DOHH2 (cell line): ENCODE data around the gene TUSC2.

Source experiments
- H3F3A ChIP-seq: fragments of 200-600 bp; sonication (generic), shearing (Covaris generic); 2 replicates; pipeline ENCODE4 v1.6.0; 2016; ENCODE audit warnings: antibody characterized with exemption, mild to moderate bottlenecking; ENCODE audit not compliant: control insufficient read depth, insufficient read depth
- H3K27ac ChIP-seq: fragments of 200-600 bp; sonication (generic); 2 replicates; pipeline ENCODE4 v1.5.1; 2014; ENCODE audit warnings: low read depth, mild to moderate bottlenecking, low read length, moderate library complexity
- H3K27me3 ChIP-seq: fragments of 200-600 bp; sonication (generic); 2 replicates; pipeline ENCODE4 v1.6.1; 2014; ENCODE audit warnings: mild to moderate bottlenecking, low read length, mixed read lengths; ENCODE audit not compliant: control insufficient read depth
- H3K36me3 ChIP-seq: fragments of 200-600 bp; sonication (generic); 2 replicates; pipeline ENCODE4 v1.6.1; 2014; ENCODE audit warnings: mild to moderate bottlenecking, low read length, moderate library complexity, mixed read lengths; ENCODE audit not compliant: control insufficient read depth
- H3K4me1 ChIP-seq: fragments of 200-600 bp; sonication (generic); 2 replicates; pipeline ENCODE4 v1.6.1; 2014; ENCODE audit warnings: mild to moderate bottlenecking, low read length, mixed read lengths; ENCODE audit not compliant: control insufficient read depth
- H3K4me2 ChIP-seq: fragments of 200-600 bp; sonication (generic); 2 replicates; pipeline ENCODE4 v1.6.0; 2014; ENCODE audit warnings: mild to moderate bottlenecking, low read length, moderate library complexity
- H3K4me3 ChIP-seq: fragments of 200-600 bp; sonication (generic); 2 replicates; pipeline ENCODE4 v1.5.1; 2014; ENCODE audit warnings: mild to moderate bottlenecking, low read length, mixed read lengths
- H3K79me2 ChIP-seq: fragments of 200-600 bp; sonication (generic); 2 replicates; pipeline ENCODE4 v1.6.1; 2014; ENCODE audit warnings: mild to moderate bottlenecking, low read length, mixed read lengths; ENCODE audit not compliant: control insufficient read depth
- H3K9me2 ChIP-seq: fragments of 200-600 bp; sonication (generic); replicated peaks from 2 replicates; pipeline ENCODE4 v1.6.1; 2014; ENCODE audit warnings: mild to moderate bottlenecking, low read length, mixed read lengths; ENCODE audit not compliant: control insufficient read depth
- H3K9me3 ChIP-seq: fragments of 200-600 bp; sonication (generic); 2 replicates; pipeline ENCODE4 v1.6.1; 2014; ENCODE audit warnings: antibody characterized with exemption, low read length, mixed read lengths; ENCODE audit not compliant: control insufficient read depth, insufficient read depth
- H4K20me1 ChIP-seq: fragments of 200-600 bp; sonication (generic); 2 replicates; pipeline ENCODE4 v1.6.0; 2014; ENCODE audit warnings: low read depth, mild to moderate bottlenecking, antibody characterized with exemption, low read length, moderate library complexity; ENCODE audit not compliant: control insufficient read depth, insufficient read depth
- CTCF ChIP-seq: fragments of 200-600 bp; sonication (generic); IDR thresholded peaks from one replicate; pipeline ENCODE4 v1.5.1; 2014; ENCODE audit warnings: antibody characterized with exemption, mild to moderate bottlenecking, low read depth, low read length; ENCODE audit not compliant: poor library complexity, severe bottlenecking
- EZH2phosphoT487 ChIP-seq: fragments of 200-600 bp; sonication (generic); IDR thresholded peaks from 2 replicates; pipeline ENCODE4 v1.6.1; 2017; ENCODE audit warnings: borderline replicate concordance, mild to moderate bottlenecking, antibody characterized with exemption, low read length, moderate library complexity, mixed read lengths

TUSC2 gene

DNA sequence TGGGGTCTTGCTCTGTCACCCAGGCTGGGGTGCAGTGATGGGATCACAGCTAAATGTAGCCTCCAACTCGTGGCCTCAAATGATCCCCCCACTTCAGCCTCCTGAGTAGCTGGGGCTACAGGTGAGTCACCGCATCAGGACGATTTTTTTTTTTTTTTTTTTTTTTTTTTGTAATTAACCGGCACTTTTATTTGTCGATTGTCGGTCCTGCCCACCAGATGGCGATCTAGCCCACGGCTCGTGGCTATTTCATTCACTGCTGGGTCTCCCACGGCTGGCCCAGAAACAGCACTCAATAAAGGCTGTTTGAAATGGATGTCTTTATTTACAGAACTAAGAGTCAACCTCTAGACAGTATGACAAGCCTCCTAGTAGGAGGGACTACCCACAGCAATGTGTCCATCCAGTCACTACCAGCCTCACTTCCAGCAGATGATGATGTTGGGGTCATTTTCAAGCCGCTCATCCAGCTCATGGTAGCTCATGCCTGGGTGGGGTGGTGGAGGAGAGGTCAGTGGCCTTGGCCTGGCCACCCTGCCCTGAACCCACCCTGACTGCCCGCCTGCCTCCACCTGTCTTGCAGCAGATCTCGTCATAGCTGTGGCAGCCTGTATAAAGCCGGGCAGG is 19.3 kb upstream of the TUSC2 start:
- no peaks in the 10 kb centered on the region for H3F3A ChIP-seq
- H3K36me3 ChIP-seq = peaks cover 24% of the 10 kb centered on the region
- TF ChIP-seq CTCF (peak; percentile 63), EZH2phosphoT487 (no peak)
- no peak overlapping the region for H3K4me3 ChIP-seq
- no peaks in the 10 kb centered on the region for H3K9me3 ChIP-seq
- H3K27ac ChIP-seq = no peak overlapping the region
- H3K4me1 ChIP-seq = peaks cover 38% of the 10 kb centered on the region
- H3K4me2 ChIP-seq = no peak overlapping the region
- H4K20me1 ChIP-seq = no peaks in the 10 kb centered on the region
- no peaks in the 10 kb centered on the region for H3K27me3 ChIP-seq
- peaks cover 25% of the 10 kb centered on the region for H3K79me2 ChIP-seq
- no peaks in the 10 kb centered on the region for H3K9me2 ChIP-seq

DNA sequence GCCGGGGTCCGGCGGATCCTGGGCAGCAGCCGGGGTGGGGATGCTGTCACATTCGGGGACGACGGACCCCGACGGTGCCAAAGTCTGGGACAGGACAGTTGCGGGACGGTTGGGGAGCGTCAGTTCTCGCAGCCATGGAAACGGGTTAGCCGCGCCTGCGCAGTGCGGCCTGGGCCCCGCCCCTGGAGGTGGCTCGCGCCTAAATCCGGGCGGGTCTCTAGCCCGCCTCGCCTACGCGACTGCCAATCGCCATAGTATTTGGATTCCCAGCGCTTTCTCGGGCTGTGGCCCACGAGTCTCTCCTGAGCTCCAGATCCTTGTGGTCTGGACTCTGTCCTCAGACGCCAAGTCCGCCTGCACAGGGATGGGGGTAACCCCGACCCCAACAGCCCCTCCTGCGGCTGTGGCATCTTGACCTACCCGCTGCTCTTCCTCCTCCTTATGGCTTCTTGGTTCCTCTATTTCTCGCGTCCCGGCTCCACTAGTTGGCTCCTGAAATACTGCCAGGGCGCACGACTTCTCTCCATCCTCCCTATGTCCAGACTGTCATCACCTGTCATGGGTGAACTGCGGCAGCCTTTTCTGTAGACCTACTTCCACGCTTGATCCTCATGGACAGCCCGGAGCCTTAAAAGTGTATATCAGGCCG is 17.7 kb upstream of the TUSC2 start, which contains the start of gene ZMYND10:
TSS of gene ZMYND10 (minus strand) at position 147 of the 649 bp plus-strand sequence. CDS start 153 bp downstream, outside the sequence.
- Histone ChIP-seq H3K4me3 (peak within 1 kb of the TSS; percentile 56), H3K36me3 (peaks cover 19% of the 10 kb centered on the region), H3K79me2 (peaks cover 15% of the 10 kb centered on the region), H3K27ac (no peak within 1 kb of the TSS), H3K4me1 (peaks cover 42% of the 10 kb centered on the region), H4K20me1 (no peaks in the 10 kb centered on the region), H3K4me2 (peak within 1 kb of the TSS; percentile 61), H3K27me3 (no peaks in the 10 kb centered on the region), H3K9me3 (no peaks in the 10 kb centered on the region), H3F3A (peaks cover 7% of the 10 kb centered on the region; the same call in 1 of the 2 replicates), H3K9me2 (no peaks in the 10 kb centered on the region)
- TF ChIP-seq CTCF = no peak
- no peak for TF ChIP-seq EZH2phosphoT487

DNA sequence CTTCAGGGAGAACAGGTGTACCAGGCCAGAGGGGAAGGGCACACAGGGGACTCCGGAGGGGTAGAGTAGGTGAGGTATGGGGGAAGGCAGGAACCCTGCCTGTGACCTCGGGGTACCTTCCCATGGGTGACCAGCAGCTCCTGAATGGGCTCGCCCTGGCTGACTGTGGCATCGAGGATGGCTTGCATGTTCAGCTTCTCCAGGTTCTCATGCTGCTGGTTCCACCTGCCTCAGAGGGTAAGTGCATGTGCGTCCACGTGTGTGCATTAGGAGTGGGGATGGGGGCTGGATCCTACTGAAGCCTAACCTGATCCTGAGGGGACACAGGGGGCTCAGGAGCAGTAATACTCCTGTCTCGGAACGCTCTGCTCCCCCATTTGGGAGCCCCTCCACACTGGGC is 17.0 kb upstream of the TUSC2 start:
- no peaks in the 10 kb centered on the region for H3K9me3 ChIP-seq
- peaks cover 20% of the 10 kb centered on the region for H3K36me3 ChIP-seq
- peaks cover 43% of the 10 kb centered on the region for H3K4me1 ChIP-seq
- H3K27me3 ChIP-seq = no peaks in the 10 kb centered on the region
- H3K4me2 ChIP-seq = peak overlapping the region; percentile 61
- peak overlapping the region; percentile 56; the same call in 1 of the 2 replicates for H3K4me3 ChIP-seq
- H3K9me2 ChIP-seq = no peaks in the 10 kb centered on the region
- no peak for TF ChIP-seq CTCF
- TF ChIP-seq EZH2phosphoT487 = no peak
- no peaks in the 10 kb centered on the region for H4K20me1 ChIP-seq
- H3K27ac ChIP-seq = no peak overlapping the region
- peaks cover 7% of the 10 kb centered on the region; the same call in 1 of the 2 replicates for H3F3A ChIP-seq
- peaks cover 15% of the 10 kb centered on the region for H3K79me2 ChIP-seq
